ENCODE results near the gene RNF208. TPM values are rescaled to one million over a fixed set of nuclear protein-coding genes. Genes with fewer than 3 reads are reported as not detected.

RNF208 gene
- polyA plus RNA-seq, 3 donors, result 1.5 TPM; not detected in 2

GRCh38 chr9:137175345-137175961 is 46.6 kb downstream of the RNF208 start:
- H3K27ac ChIP-seq (ENCODE audit: low read depth in 1 of 2, low read length in 2 of 2), result no peak overlapping the region
- H3K79me2 ChIP-seq (ENCODE audit: insufficient read depth, low read length), result no peaks in the 10 kb centered on the region
- no peak overlapping the region for H3K27ac Mint-ChIP-seq
- H3K27me3 ChIP-seq (ENCODE audit: control insufficient read depth in 2 of 2, insufficient read depth in 2 of 2, low read length in 2 of 2), result peaks cover 2 to 33% of the 10 kb centered on the region in 2 donors
- H2AFZ ChIP-seq (ENCODE audit: insufficient read depth, low read depth, low read length, poor library complexity, severe bottlenecking), result no peak overlapping the region
- WGBS (ENCODE audit: insufficient coverage), result 87% methylated on average over 24 of the region's 33 CpGs
- peaks cover 29 to 36% of the 10 kb centered on the region in 2 donors for H3K36me3 ChIP-seq (replicated peaks in 1 of 2; ENCODE audit: control insufficient read depth in 1 of 2, insufficient read depth in 2 of 2, low read length in 2 of 2)
- no peaks in the 10 kb centered on the region for H3K9me3 ChIP-seq (replicated peaks in 1 of 2; ENCODE audit: control insufficient read depth in 1 of 2, insufficient read depth in 1 of 2, low read length in 2 of 2)
- H3K9me3 Mint-ChIP-seq, result no peaks in the 10 kb centered on the region
- H3K4me1 ChIP-seq (ENCODE audit: control insufficient read depth in 1 of 2, insufficient read depth in 2 of 2, low read length in 2 of 2), result no peaks in the 10 kb centered on the region
- H3K4me3 ChIP-seq (replicated peaks in 1 of 3; ENCODE audit: low read depth in 2 of 3, low read length in 3 of 3), result no peak overlapping the region
- peaks cover 20 to 28% of the 10 kb centered on the region in 2 donors for H3K36me3 Mint-ChIP-seq
- H3K4me1 Mint-ChIP-seq, result no peaks in the 10 kb centered on the region
- intact Hi-C loops (cut with micrococcal nuclease), result no loop called here
- no peak overlapping the region for H3K9ac ChIP-seq (ENCODE audit: insufficient read depth, low read length, poor library complexity, severe bottlenecking)
- DNase-seq, result no peak
- no peak for TF ChIP-seq CTCF (IDR thresholded peaks at IDR 0.05)
- H4K20me1 ChIP-seq (ENCODE audit: insufficient read depth, low read length), result no peaks in the 10 kb centered on the region
- H3K27me3 Mint-ChIP-seq (ENCODE audit: low read depth in 3 of 3), result peaks cover 20 to 40% (median 37%) of the 10 kb centered on the region in 3 donors
- H3K4me3 Mint-ChIP-seq, result no peak overlapping the region
- H3K4me2 ChIP-seq (replicated peaks; ENCODE audit: extremely low read depth, low read length, poor library complexity, severe bottlenecking), result no peak overlapping the region

DNA sequence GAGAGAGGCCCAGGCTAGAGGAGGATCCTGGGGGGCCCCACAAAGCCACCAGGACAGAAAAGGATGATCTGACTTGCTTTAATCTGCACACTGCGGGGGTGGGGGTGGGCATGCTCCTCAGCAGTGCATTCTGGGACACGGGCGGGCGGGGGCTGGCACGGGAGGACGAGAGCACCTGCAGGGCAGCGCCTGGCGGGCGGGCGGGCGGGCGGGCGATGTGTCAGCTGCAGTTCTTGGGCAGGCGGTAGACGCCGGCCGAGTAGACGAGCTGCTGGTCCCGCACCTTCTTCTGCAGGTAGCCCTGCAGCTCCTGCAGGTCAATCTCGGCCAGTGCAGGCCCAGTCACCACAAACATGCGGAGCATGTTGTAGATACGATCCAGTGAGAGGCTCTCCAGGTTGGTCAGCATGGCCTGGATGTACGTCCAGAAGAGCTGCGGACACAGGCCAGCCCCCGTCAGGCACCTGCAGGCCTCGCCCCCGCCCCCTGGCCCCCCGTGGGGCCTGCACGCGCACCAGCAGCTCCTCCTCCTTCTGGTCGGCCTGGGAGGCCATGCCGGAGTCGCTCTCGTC is 47.2 kb downstream of the RNF208 start:
- DNase-seq, result no peak
- no peaks in the 10 kb centered on the region for H3K4me1 Mint-ChIP-seq
- no peak overlapping the region for H3K27ac Mint-ChIP-seq
- no peaks in the 10 kb centered on the region for H3K9me3 Mint-ChIP-seq
- WGBS (ENCODE audit: insufficient coverage), result 80% methylated on average over 33 of the region's 34 CpGs
- H3K79me2 ChIP-seq (ENCODE audit: insufficient read depth, low read length), result no peaks in the 10 kb centered on the region
- no peak overlapping the region for H3K4me3 Mint-ChIP-seq
- H3K4me2 ChIP-seq (replicated peaks; ENCODE audit: extremely low read depth, low read length, poor library complexity, severe bottlenecking), result no peak overlapping the region
- H3K9me3 ChIP-seq (replicated peaks in 1 of 2; ENCODE audit: control insufficient read depth in 1 of 2, insufficient read depth in 1 of 2, low read length in 2 of 2), result no peaks in the 10 kb centered on the region
- H3K27me3 ChIP-seq (ENCODE audit: control insufficient read depth in 2 of 2, insufficient read depth in 2 of 2, low read length in 2 of 2), result peaks cover 3 to 40% of the 10 kb centered on the region in 2 donors
- no peaks in the 10 kb centered on the region for H3K4me1 ChIP-seq (ENCODE audit: control insufficient read depth in 1 of 2, insufficient read depth in 2 of 2, low read length in 2 of 2)
- H3K36me3 ChIP-seq (replicated peaks in 1 of 2; ENCODE audit: control insufficient read depth in 1 of 2, insufficient read depth in 2 of 2, low read length in 2 of 2), result peaks cover 23 to 30% of the 10 kb centered on the region in 2 donors
- H3K9ac ChIP-seq (ENCODE audit: insufficient read depth, low read length, poor library complexity, severe bottlenecking), result no peak overlapping the region
- H3K4me3 ChIP-seq (replicated peaks in 1 of 3; ENCODE audit: low read depth in 2 of 3, low read length in 3 of 3), result no peak overlapping the region
- TF ChIP-seq CTCF (IDR thresholded peaks at IDR 0.05), result no peak
- H2AFZ ChIP-seq (ENCODE audit: insufficient read depth, low read depth, low read length, poor library complexity, severe bottlenecking), result no peak overlapping the region
- no peaks in the 10 kb centered on the region for H4K20me1 ChIP-seq (ENCODE audit: insufficient read depth, low read length)
- no peak overlapping the region for H3K27ac ChIP-seq (ENCODE audit: low read depth in 1 of 2, low read length in 2 of 2)
- intact Hi-C loops (cut with micrococcal nuclease), result no loop called here
- H3K36me3 Mint-ChIP-seq, result peaks cover 16 to 23% of the 10 kb centered on the region in 2 donors
- H3K27me3 Mint-ChIP-seq (ENCODE audit: low read depth in 3 of 3), result peaks cover 25 to 46% (median 43%) of the 10 kb centered on the region in 3 donors
